Adrenal gland (tissue), 5 donors: Measurements from ENCODE around the gene CEP152.

Source experiments
- CTCF ChIP-seq, 6 experiments: fragments of 450-650 bp in 4 of 6; fragments of 200-600 bp in 2 of 6; sonication (generic) in 1 of 6; IDR thresholded peaks; 1 replicate in 5 of 6; 2 replicates in 1 of 6; pipeline versions ENCODE4 v1.5.1 to v1.8.0; 2016 to 2021; ENCODE audit warnings: antibody characterized with exemption in 6 of 6, mild to moderate bottlenecking in 2 of 6, moderate library complexity in 1 of 6
- POLR2A ChIP-seq, 2 donors: fragments of 450-650 bp; IDR thresholded peaks; one replicate each; pipeline ENCODE4 v1.6.1; 2017; ENCODE audit warnings: antibody characterized with exemption in 2 of 2, mild to moderate bottlenecking in 2 of 2, moderate library complexity in 1 of 2
- donor health status: DM: no; HTN: no; CAD: no.

DNA sequence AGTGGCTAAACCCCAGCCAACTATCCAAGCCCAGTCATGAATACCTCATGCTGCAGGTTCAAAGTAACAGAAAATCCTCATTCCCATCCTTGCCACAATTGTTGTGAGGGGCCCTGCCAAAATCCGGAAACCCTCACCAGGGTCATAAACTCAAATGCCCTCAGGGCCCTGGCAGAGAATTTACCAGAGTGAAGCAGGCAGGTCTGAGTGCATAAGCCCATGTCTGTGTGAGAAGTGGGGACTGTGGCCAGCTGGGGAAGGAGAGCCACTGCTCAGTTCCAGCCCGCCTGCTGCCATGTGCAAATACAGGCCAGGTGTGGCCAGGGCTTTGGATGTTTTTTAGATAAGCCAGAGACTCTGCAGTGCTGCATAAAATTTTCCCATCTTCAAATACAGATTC is 7.0 kb downstream of the CEP152 start:
- TF ChIP-seq CTCF (IDR thresholded peaks at IDR 0.05) = no peak
- no peak for TF ChIP-seq POLR2A (IDR thresholded peaks at IDR 0.05)
